ENCODE data around the gene GIPC2.

- TF ChIP-seq CTCF (IDR thresholded peaks at IDR 0.05), result no peak
- TF ChIP-seq POLR2A (IDR thresholded peaks at IDR 0.05), result no peak
Observed at GRCh38 chr1:78088015-78088414, 42.2 kb downstream of the GIPC2 start.

Data from heart left ventricle (tissue), 13 donors.